ENCODE measurements around the gene IL6R.
A peak's percentile ranks its signal among the peaks of the same experiment; 100 is the strongest.

Gene IL6R

GRCh38 chr1:154425172-154425571 is 20.0 kb downstream of the IL6R start:
- no peak for DNase-seq (ENCODE audit: low read depth)
- no peak for TF ChIP-seq CTCF (IDR thresholded peaks at IDR 0.05; ENCODE audit: low read depth, low read length, missing control alignments)
- H3K4me3 ChIP-seq (ENCODE audit: low read depth, low read length): no peak overlapping the region
- in situ Hi-C loops (cut with HindIII; ENCODE audit: low sequenced_read_pairs): no loop called here

- TF ChIP-seq CTCF (IDR thresholded peaks at IDR 0.05; ENCODE audit: low read depth, low read length, missing control alignments): no peak
- no peak overlapping the region for H3K4me3 ChIP-seq (ENCODE audit: low read depth, low read length)
- in situ Hi-C loops (cut with HindIII; ENCODE audit: low sequenced_read_pairs): no loop called here
- DNase-seq (ENCODE audit: low read depth): no peak
These were observed 22.3 kb downstream of the IL6R start for GRCh38 chr1:154427173-154428139.

GRCh38 chr1:154429118-154429517 is 24.0 kb downstream of the IL6R start:
- H3K4me3 ChIP-seq (ENCODE audit: low read depth, low read length): no peak overlapping the region
- no peak for DNase-seq (ENCODE audit: low read depth)
- TF ChIP-seq CTCF (IDR thresholded peaks at IDR 0.05; ENCODE audit: low read depth, low read length, missing control alignments): no peak
- in situ Hi-C loops (cut with HindIII; ENCODE audit: low sequenced_read_pairs): no loop called here

GRCh38 chr1:154429841-154430611 is 24.9 kb downstream of the IL6R start:
- in situ Hi-C loops (cut with HindIII; ENCODE audit: low sequenced_read_pairs): no loop called here
- no peak for DNase-seq (ENCODE audit: low read depth)
- H3K4me3 ChIP-seq (ENCODE audit: low read depth, low read length): no peak overlapping the region
- no peak for TF ChIP-seq CTCF (IDR thresholded peaks at IDR 0.05; ENCODE audit: low read depth, low read length, missing control alignments)

GRCh38 chr1:154430903-154431302 is 25.8 kb downstream of the IL6R start:
- no peak for DNase-seq (ENCODE audit: low read depth)
- in situ Hi-C loops (cut with HindIII; ENCODE audit: low sequenced_read_pairs): no loop called here
- TF ChIP-seq CTCF (IDR thresholded peaks at IDR 0.05; ENCODE audit: low read depth, low read length, missing control alignments): no peak
- no peak overlapping the region for H3K4me3 ChIP-seq (ENCODE audit: low read depth, low read length)

- in situ Hi-C loops (cut with HindIII; ENCODE audit: low sequenced_read_pairs): no loop called here
- TF ChIP-seq CTCF (IDR thresholded peaks at IDR 0.05; ENCODE audit: low read depth, low read length, missing control alignments): no peak
- H3K4me3 ChIP-seq (ENCODE audit: low read depth, low read length): no peak overlapping the region
- peak; percentile 88 for DNase-seq (ENCODE audit: low read depth)
These were observed 26.6 kb downstream of the IL6R start for GRCh38 chr1:154431586-154432373.

All from astrocyte of the cerebellum (primary cell).